ENCODE measurements around the gene NUCB2.
A peak's percentile ranks its signal among the peaks of the same experiment; 100 is the strongest.
"Not testable (repeated sequence)": the region's sequence is repeated elsewhere in the genome, so short reads cannot be mapped to it uniquely, and the experiment has no call there.

Gene NUCB2

DNA sequence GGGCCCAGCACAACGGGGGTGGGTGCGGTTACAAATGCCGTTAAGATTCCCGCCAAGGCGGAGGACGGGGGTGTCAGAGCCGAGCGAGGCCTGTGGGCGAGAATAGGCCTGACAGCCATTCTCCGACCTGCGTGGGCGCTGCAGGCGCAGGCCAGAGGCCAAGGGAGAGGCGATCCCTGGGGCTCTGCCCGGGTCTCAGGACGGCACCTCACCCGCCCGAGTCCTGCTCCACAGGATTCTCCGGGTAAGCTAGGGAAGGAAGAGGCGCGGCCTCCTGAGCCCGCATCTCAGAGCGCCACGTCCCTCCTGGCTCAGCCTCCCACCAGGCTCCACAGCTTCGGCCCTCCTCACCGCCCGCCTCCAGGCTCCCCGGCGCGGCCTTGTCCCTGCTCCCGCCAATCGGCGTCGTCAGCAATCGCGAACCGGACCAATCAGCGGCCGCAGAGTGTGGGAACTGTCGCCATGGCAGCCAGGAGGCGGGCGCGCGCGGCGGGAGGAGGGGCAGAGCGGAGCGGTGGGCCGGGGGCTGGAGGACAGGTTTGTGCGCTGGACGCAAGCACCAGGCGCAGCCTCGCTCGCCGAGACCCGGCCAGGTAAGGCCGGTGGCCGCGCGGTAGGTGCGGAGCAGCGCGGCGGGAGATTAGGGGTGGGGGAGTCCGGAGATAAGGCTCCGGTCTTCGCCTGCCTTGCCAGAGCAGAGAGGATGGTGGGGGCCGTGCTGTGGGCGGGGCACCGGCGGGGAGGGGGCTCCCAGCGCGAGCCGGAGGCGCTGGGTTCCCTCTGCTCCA is at the start of gene NUCB2:
TSS of gene NUCB2 (plus strand) at position 504 of the 788 bp plus-strand sequence. CDS start 18,585 bp downstream, outside the sequence.
- Mint-ChIP-seq H3K36me3 (ENCODE audit: low read depth) (no peaks in the 10 kb centered on the region), H3K9me3 (no peaks in the 10 kb centered on the region), H3K4me3 (peak within 1 kb of the TSS; percentile 74), H3K27ac (no peak within 1 kb of the TSS), H3K4me1 (peaks cover 40% of the 10 kb centered on the region), H3K27me3 (ENCODE audit: low read depth, poor library complexity) (peaks cover 2% of the 10 kb centered on the region)
- DNase-seq = peak; percentile 99
- no peak for TF ChIP-seq CTCF (IDR thresholded peaks at IDR 0.05)

DNA sequence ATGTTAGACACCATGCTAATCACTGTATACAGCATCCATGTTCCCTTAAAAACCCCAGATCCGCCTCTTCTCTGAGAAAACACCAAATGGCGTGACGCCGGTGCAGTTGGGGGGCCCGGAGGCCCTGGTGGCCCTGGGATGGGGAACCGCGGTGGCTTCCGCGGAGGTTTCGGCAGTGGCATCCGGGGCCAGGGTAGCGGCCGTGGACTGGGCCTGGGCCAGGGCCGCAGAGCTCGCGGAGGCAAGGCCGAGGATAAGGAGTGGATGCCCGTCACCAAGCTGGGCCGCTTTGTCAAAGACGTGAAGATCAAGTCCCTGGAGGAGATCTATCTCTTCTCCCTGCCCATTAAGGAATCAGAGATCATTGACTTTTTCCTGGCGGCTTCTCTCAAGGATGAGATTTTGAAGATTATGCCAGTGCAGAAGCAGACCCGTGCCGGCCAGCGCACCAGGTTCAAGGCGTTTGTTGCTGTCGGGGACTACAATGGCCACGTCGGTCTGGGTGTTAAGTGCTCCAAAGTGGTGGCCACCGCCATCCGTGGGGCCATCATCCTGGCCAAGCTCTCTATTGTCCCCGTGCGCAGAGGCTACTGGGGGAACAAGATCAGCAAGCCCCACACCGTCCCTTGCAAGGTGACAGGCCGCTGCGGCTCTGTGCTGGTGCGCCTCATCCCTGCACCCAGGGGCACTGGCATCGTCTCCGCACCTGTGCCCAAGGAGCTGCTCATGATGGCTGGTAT is 48.2 kb upstream of the NUCB2 start:
- H3K27ac Mint-ChIP-seq; H3K9me3 Mint-ChIP-seq; H3K27me3 Mint-ChIP-seq (ENCODE audit: low read depth, poor library complexity); H3K4me1 Mint-ChIP-seq; H3K4me3 Mint-ChIP-seq; DNase-seq: not testable (repeated sequence)
- H3K36me3 Mint-ChIP-seq (ENCODE audit: low read depth) = peaks cover 31% of the 10 kb centered on the region

- no peak for DNase-seq
- no peaks in the 10 kb centered on the region for H3K9me3 Mint-ChIP-seq
- peaks cover 4% of the 10 kb centered on the region for H3K27me3 Mint-ChIP-seq (ENCODE audit: low read depth, poor library complexity)
- H3K4me1 Mint-ChIP-seq = no peaks in the 10 kb centered on the region
- no peak overlapping the region for H3K4me3 Mint-ChIP-seq
- peaks cover 25% of the 10 kb centered on the region for H3K36me3 Mint-ChIP-seq (ENCODE audit: low read depth)
- TF ChIP-seq CTCF (IDR thresholded peaks at IDR 0.05) = no peak
- H3K27ac Mint-ChIP-seq = no peak overlapping the region
These were observed 46.9 kb upstream of the NUCB2 start for GRCh38 chr11:17229481-17230152.

- Mint-ChIP-seq H3K27ac (no peak overlapping the region), H3K27me3 (ENCODE audit: low read depth, poor library complexity) (peaks cover 4% of the 10 kb centered on the region), H3K9me3 (no peaks in the 10 kb centered on the region), H3K36me3 (ENCODE audit: low read depth) (peaks cover 13% of the 10 kb centered on the region), H3K4me1 (no peaks in the 10 kb centered on the region), H3K4me3 (no peak overlapping the region)
- DNase-seq = no peak
- no peak for TF ChIP-seq CTCF (IDR thresholded peaks at IDR 0.05)
These were observed 45.4 kb upstream of the NUCB2 start for GRCh38 chr11:17230867-17231851.

GRCh38 chr11:17233101-17233500 is 43.4 kb upstream of the NUCB2 start:
- H3K27ac Mint-ChIP-seq = no peak overlapping the region
- H3K4me1 Mint-ChIP-seq = no peaks in the 10 kb centered on the region
- H3K27me3 Mint-ChIP-seq (ENCODE audit: low read depth, poor library complexity) = peaks cover 4% of the 10 kb centered on the region
- H3K36me3 Mint-ChIP-seq (ENCODE audit: low read depth) = no peaks in the 10 kb centered on the region
- H3K9me3 Mint-ChIP-seq = no peaks in the 10 kb centered on the region
- TF ChIP-seq CTCF (IDR thresholded peaks at IDR 0.05) = no peak
- H3K4me3 Mint-ChIP-seq = no peak overlapping the region
- no peak for DNase-seq
